GM12878 (cell line): ENCODE data around the gene STK32B. TPM values are rescaled to one million over a fixed set of nuclear protein-coding genes. Genes with fewer than 3 reads are reported as not detected.

ENCODE experiments used
- ATAC-seq: fragments of 200-7000 bp; cut with Tn5 transposase; 3 replicates; pipeline ENCODE4 v1.9.1; 2020; ENCODE audit warnings: mild to moderate bottlenecking, moderate library complexity
- BruUV-seq: library from RNA; stranded (reverse); fragments of 400-500 nt; replicated peaks from 2 replicates; lab custom pipeline; 2021; lab: Mats Ljungman, UMichigan
- CTCF ChIA-PET: fragments of 300-600 bp; sonication (Branson Sonifier 250); formaldehyde crosslinking; extraction: SDS; loops from one replicate; lab custom pipeline; 2021; ENCODE audit warnings: inconsistent platforms; lab: Yijun Ruan, JAX
- POLR2A ChIA-PET: fragments of 350-600 bp; formaldehyde crosslinking; extraction: SDS; loops from one replicate; lab custom pipeline; 2021; ENCODE audit warnings: inconsistent platforms; lab: Charles Lee
- RAD21 ChIA-PET: fragments of 300-600 bp; sonication (Branson Sonifier 250); formaldehyde crosslinking; loops from one replicate; lab custom pipeline; 2023; ENCODE audit warnings: antibody characterized with exemption; ENCODE audit not compliant: unreplicated experiment; lab: Charles Lee
- SMC1A ChIA-PET: fragments of 300-600 bp; sonication (Branson Sonifier 250); formaldehyde crosslinking; loops from one replicate; lab custom pipeline; 2023; ENCODE audit not compliant: unreplicated experiment, uncharacterized antibody; lab: Charles Lee
- DNase-seq: peaks from one replicate; pipeline ENCODE4 v3.0.0-alpha.2; 2011; ENCODE audit warnings: low read depth, low spot score
- FAIRE-seq: peaks from 3 replicates; lab custom pipeline; 2011; peaks lifted over from hg19 to GRCh38; lab: Jason Lieb, UNC
- H2AFZ ChIP-seq: 2 replicates; pipeline ENCODE4 v1.6.0; 2011; ENCODE audit warnings: low read depth, low read length, control low read depth; ENCODE audit not compliant: control insufficient read depth
- H3K27ac ChIP-seq: 2 replicates; pipeline ENCODE4 v1.5.1; 2011; ENCODE audit warnings: control low read depth; ENCODE audit not compliant: control insufficient read depth, insufficient read depth
- H3K27me3 ChIP-seq, 2 experiments: replicated peaks in 1 of 2; 2 replicates each; pipeline versions ENCODE4 v1.6.0 to v1.6.1; 2011; ENCODE audit warnings: low read length in 1 of 2; ENCODE audit not compliant: control insufficient read depth in 2 of 2, insufficient read depth in 2 of 2
- H3K36me3 ChIP-seq, 2 experiments: 2 replicates each; pipeline ENCODE4 v1.5.1; 2011; ENCODE audit warnings: low read length in 1 of 2; ENCODE audit not compliant: control insufficient read depth in 2 of 2, insufficient read depth in 2 of 2
- H3K4me1 ChIP-seq: 2 replicates; pipeline ENCODE4 v1.6.1; 2011; ENCODE audit warnings: mild to moderate bottlenecking, low read length, moderate library complexity, mixed read lengths; ENCODE audit not compliant: control insufficient read depth, insufficient read depth
- H3K4me2 ChIP-seq: 2 replicates; pipeline ENCODE4 v1.6.0; 2011; ENCODE audit warnings: control low read depth; ENCODE audit not compliant: control insufficient read depth, insufficient read depth
- H3K4me3 ChIP-seq: fragments of 200-600 bp; sonication (generic); 2 replicates; pipeline ENCODE4 v1.5.1; 2016
- H3K79me2 ChIP-seq: 2 replicates; pipeline ENCODE4 v1.6.0; 2011; ENCODE audit warnings: low read length; ENCODE audit not compliant: control insufficient read depth, insufficient read depth
- H3K9ac ChIP-seq: 2 replicates; pipeline ENCODE4 v1.8.0; 2011; ENCODE audit warnings: low read length, control low read depth, mixed read lengths; ENCODE audit not compliant: control insufficient read depth, insufficient read depth
- H3K9me3 ChIP-seq: replicated peaks from 3 replicates; pipeline ENCODE4 v1.5.1; 2011; ENCODE audit warnings: mild to moderate bottlenecking, low read length; ENCODE audit not compliant: control insufficient read depth, insufficient read depth
- H4K20me1 ChIP-seq: 2 replicates; pipeline ENCODE4 v1.6.0; 2011; ENCODE audit not compliant: control insufficient read depth, insufficient read depth
- ETV6 ChIP-seq, 2 experiments: fragments of 450-650 bp in 1 of 2; IDR thresholded peaks in 1 of 2; conservative IDR thresholded peaks in 1 of 2; 2 replicates each; pipeline ENCODE4 v1.6.1; 2014; ENCODE audit warnings: antibody characterized with exemption in 1 of 2, borderline replicate concordance in 1 of 2, low read depth in 1 of 2, mild to moderate bottlenecking in 1 of 2, moderate library complexity in 1 of 2
- IRF4 ChIP-seq: IDR thresholded peaks from 2 replicates; pipeline ENCODE4 v1.6.1; 2011; ENCODE audit warnings: low read depth, low read length
- ZNF217 ChIP-seq: fragments of 450-650 bp; IDR thresholded peaks from 2 replicates; pipeline ENCODE4 v1.6.1; 2017; ENCODE audit warnings: antibody characterized with exemption, mild to moderate bottlenecking
- WGBS: methylation state at CpG from one replicate; pipeline ENCODE4 v1.1.6; 2016; ENCODE audit warnings: low lambda C conversion rate; ENCODE audit not compliant: insufficient replicate concordance, insufficient coverage; ENCODE audit errors: missing lambda C conversion rate; 5-methylcytosine and 5-hydroxymethylcytosine counted together
- in situ Hi-C: fragments of 300-500 bp; cut with MboI; formaldehyde crosslinking; loops from 9 replicates; pipeline ENCODE4 v1.14.3; 2018; ENCODE audit warnings: mixed read lengths
- intact Hi-C: fragments of 100-400 bp; cut with micrococcal nuclease; formaldehyde crosslinking; loops from one replicate; pipeline ENCODE4 v1.14.2; 2022; ENCODE audit not compliant: unreplicated experiment
- polyA plus RNA-seq, 11 experiments: library from polyadenylated mRNA; depleted of rRNA in 4 of 11; unstranded in 6 of 11; stranded (reverse) in 5 of 11; fragments of >200 nt; fragmentation: Nextera tagmentation in 4 of 11; fragmentation: Illumina TruSeq in 1 of 11; extraction: Ambion mirVana in 4 of 11; extraction: Trizol in 1 of 11; gene quantifications; 1 replicate in 1 of 11; 2 replicates in 10 of 11; pipeline versions ENCODE4 v1.2.1 to v1.2.3, GENCODE V29; 2011 to 2016; ENCODE audit warnings: inconsistent platforms in 2 of 11, missing spikeins in 2 of 11, low read depth in 1 of 11
- total RNA-seq, 4 experiments: library from RNA; depleted of rRNA in 3 of 4; stranded (reverse); fragments of >200 nt in 3 of 4; fragmentation: Illumina TruSeq in 1 of 4; extraction: Trizol in 1 of 4; gene quantifications; 2 replicates each; pipeline versions ENCODE4 v1.2.1 to v1.2.3, GENCODE V29; 2013 to 2021
- TF ChIP-seq, protein P1 (sequence below): IDR thresholded peaks from 2 replicates; pipeline ENCODE4 v1.6.1; 2012; ENCODE audit warnings: mild to moderate bottlenecking, low read depth, low read length
- TF ChIP-seq, protein P2 (sequence below): fragments of 150-350 bp; IDR thresholded peaks from 2 replicates; pipeline ENCODE4 v1.6.1; 2016; ENCODE audit warnings: low read depth, low read length
- TF ChIP-seq, protein P3 (sequence below): fragments of 450-650 bp; IDR thresholded peaks from 2 replicates; pipeline ENCODE4 v1.6.1; 2017; ENCODE audit warnings: mild to moderate bottlenecking

The STK32B gene
- total and polyA plus RNA-seq, 10 of the 15 experiments (the other 5 are each of a cell fraction or from before 2014, with no cell fraction given), result 0.04 to 0.12 (median 0.08) TPM; not detected in 7

DNA sequence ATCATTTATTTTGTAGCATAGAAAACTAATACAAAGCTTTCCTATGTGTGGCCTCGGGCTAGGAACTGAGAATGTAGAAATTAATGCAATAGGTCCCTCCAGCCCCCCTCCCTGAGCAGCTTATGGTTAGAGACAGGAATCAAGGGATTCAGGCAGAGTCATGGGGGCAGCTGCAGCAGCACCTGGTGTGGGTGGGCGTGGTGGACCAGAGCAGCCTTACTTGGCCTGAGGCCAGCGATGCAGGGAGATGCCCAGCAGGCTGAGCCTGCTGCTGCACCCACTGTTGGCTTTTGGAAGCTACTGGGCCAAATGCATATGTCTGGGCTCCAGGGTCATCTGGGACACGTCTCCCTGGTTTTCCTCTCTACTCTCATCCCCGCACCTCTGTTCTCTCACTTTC is 74.0 kb downstream of the STK32B start:
- Histone ChIP-seq H3K27me3 (no peaks in the 10 kb centered on the region), H2AFZ (no peak overlapping the region), H4K20me1 (no peaks in the 10 kb centered on the region), H3K4me1 (no peaks in the 10 kb centered on the region), H3K4me2 (no peak overlapping the region), H3K4me3 (no peak overlapping the region), H3K27ac (no peak overlapping the region), H3K9ac (no peak overlapping the region), H3K79me2 (no peaks in the 10 kb centered on the region), H3K9me3 (no peaks in the 10 kb centered on the region), H3K36me3 (no peaks in the 10 kb centered on the region)
- ChIA-PET POLR2A (no interaction called here), RAD21 (no interaction called here), SMC1A (no interaction called here), CTCF (no interaction called here)
- FAIRE-seq (no peak), ATAC-seq (no peak), DNase-seq (no peak)
- no TSS peak for BruUV-seq
- TF ChIP-seq IRF4, result no peak
- no peak for TF ChIP-seq ETV6 (conservative IDR thresholded peaks at IDR 0.05 in 1 of 2, IDR thresholded peaks at IDR 0.05 in 1 of 2; ENCODE audit: borderline replicate concordance in 1 of 2, low read depth in 1 of 2)
- in situ Hi-C loops, result no loop called here
- WGBS, result 9% methylated on average over 5 of the region's 5 CpGs
- intact Hi-C loops, result no loop called here

DNA sequence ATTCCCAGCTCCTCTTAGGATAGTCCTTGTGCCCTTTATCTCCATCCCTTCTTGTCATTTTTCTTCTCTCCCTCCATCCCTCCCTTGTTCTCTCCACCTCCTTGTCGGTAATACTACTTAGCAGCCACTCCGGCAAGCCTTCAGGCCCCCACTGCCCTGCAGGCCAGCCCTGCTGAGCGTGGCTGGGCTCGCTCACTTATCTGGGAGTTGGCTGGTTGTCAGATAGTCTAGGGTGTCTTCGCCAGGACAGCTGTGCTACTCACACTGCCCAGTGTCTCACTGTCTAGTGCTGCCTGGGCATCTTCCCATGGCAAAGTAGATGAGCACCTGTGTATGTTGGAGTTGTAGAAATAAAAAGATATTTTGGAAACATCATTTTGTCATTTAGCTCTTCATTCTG is 75.0 kb downstream of the STK32B start:
- no peak overlapping the region for H3K4me2 ChIP-seq
- intact Hi-C loops, result no loop called here
- H3K9me3 ChIP-seq, result no peaks in the 10 kb centered on the region
- H4K20me1 ChIP-seq, result no peaks in the 10 kb centered on the region
- H3K79me2 ChIP-seq, result no peaks in the 10 kb centered on the region
- H3K9ac ChIP-seq, result no peak overlapping the region
- FAIRE-seq, result no peak
- WGBS, result 8% methylated on average over 5 of the region's 5 CpGs
- in situ Hi-C loops, result no loop called here
- DNase-seq, result no peak
- RAD21 ChIA-PET, result no interaction called here
- no peaks in the 10 kb centered on the region for H3K36me3 ChIP-seq
- H3K4me3 ChIP-seq, result no peak overlapping the region
- POLR2A ChIA-PET, result no interaction called here
- no peaks in the 10 kb centered on the region for H3K27me3 ChIP-seq
- ATAC-seq, result no peak
- CTCF ChIA-PET, result no interaction called here
- no TSS peak for BruUV-seq
- SMC1A ChIA-PET, result no interaction called here
- H2AFZ ChIP-seq, result no peak overlapping the region
- no peak overlapping the region for H3K27ac ChIP-seq
- H3K4me1 ChIP-seq, result no peaks in the 10 kb centered on the region
- TF ChIP-seq, protein P1, sequence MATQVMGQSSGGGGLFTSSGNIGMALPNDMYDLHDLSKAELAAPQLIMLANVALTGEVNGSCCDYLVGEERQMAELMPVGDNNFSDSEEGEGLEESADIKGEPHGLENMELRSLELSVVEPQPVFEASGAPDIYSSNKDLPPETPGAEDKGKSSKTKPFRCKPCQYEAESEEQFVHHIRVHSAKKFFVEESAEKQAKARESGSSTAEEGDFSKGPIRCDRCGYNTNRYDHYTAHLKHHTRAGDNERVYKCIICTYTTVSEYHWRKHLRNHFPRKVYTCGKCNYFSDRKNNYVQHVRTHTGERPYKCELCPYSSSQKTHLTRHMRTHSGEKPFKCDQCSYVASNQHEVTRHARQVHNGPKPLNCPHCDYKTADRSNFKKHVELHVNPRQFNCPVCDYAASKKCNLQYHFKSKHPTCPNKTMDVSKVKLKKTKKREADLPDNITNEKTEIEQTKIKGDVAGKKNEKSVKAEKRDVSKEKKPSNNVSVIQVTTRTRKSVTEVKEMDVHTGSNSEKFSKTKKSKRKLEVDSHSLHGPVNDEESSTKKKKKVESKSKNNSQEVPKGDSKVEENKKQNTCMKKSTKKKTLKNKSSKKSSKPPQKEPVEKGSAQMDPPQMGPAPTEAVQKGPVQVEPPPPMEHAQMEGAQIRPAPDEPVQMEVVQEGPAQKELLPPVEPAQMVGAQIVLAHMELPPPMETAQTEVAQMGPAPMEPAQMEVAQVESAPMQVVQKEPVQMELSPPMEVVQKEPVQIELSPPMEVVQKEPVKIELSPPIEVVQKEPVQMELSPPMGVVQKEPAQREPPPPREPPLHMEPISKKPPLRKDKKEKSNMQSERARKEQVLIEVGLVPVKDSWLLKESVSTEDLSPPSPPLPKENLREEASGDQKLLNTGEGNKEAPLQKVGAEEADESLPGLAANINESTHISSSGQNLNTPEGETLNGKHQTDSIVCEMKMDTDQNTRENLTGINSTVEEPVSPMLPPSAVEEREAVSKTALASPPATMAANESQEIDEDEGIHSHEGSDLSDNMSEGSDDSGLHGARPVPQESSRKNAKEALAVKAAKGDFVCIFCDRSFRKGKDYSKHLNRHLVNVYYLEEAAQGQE, result no peak
- TF ChIP-seq, protein P2, sequence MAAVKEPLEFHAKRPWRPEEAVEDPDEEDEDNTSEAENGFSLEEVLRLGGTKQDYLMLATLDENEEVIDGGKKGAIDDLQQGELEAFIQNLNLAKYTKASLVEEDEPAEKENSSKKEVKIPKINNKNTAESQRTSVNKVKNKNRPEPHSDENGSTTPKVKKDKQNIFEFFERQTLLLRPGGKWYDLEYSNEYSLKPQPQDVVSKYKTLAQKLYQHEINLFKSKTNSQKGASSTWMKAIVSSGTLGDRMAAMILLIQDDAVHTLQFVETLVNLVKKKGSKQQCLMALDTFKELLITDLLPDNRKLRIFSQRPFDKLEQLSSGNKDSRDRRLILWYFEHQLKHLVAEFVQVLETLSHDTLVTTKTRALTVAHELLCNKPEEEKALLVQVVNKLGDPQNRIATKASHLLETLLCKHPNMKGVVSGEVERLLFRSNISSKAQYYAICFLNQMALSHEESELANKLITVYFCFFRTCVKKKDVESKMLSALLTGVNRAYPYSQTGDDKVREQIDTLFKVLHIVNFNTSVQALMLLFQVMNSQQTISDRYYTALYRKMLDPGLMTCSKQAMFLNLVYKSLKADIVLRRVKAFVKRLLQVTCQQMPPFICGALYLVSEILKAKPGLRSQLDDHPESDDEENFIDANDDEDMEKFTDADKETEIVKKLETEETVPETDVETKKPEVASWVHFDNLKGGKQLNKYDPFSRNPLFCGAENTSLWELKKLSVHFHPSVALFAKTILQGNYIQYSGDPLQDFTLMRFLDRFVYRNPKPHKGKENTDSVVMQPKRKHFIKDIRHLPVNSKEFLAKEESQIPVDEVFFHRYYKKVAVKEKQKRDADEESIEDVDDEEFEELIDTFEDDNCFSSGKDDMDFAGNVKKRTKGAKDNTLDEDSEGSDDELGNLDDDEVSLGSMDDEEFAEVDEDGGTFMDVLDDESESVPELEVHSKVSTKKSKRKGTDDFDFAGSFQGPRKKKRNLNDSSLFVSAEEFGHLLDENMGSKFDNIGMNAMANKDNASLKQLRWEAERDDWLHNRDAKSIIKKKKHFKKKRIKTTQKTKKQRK, result no peak
- TF ChIP-seq ZNF217, result no peak
- TF ChIP-seq, protein P3, sequence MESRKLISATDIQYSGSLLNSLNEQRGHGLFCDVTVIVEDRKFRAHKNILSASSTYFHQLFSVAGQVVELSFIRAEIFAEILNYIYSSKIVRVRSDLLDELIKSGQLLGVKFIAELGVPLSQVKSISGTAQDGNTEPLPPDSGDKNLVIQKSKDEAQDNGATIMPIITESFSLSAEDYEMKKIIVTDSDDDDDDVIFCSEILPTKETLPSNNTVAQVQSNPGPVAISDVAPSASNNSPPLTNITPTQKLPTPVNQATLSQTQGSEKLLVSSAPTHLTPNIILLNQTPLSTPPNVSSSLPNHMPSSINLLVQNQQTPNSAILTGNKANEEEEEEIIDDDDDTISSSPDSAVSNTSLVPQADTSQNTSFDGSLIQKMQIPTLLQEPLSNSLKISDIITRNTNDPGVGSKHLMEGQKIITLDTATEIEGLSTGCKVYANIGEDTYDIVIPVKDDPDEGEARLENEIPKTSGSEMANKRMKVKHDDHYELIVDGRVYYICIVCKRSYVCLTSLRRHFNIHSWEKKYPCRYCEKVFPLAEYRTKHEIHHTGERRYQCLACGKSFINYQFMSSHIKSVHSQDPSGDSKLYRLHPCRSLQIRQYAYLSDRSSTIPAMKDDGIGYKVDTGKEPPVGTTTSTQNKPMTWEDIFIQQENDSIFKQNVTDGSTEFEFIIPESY, result no peak
